HK-2 (cell line): Measurements from ENCODE around the gene DHX16.
A peak's percentile ranks its signal among the peaks of the same experiment; 100 is the strongest.

ENCODE experiments used
- DNase-seq: peaks from one replicate; pipeline ENCODE4 v3.0.0-alpha.2; 2018; ENCODE audit not compliant: unreplicated experiment

DHX16 gene

DNA sequence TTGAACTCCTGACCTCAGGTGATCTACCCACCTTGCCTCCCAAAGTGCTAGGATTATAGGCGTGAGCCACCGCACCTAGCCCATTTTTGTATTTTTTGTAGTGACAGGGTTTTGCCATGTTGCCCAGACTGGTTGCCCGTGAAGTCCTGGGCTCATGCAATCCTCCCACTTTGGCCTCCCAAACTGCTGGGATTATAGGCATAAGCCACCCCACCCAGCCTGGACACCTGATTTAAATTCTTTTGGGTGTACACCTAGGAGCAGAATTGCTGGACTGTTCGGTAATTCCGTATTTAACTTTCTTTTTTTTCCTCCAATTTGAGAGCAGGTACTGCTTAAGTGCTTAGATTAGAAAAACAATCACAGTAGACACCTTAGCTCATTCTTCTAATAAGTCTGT is 23.6 kb upstream of the DHX16 start:
- DNase-seq, result no peak

DNA sequence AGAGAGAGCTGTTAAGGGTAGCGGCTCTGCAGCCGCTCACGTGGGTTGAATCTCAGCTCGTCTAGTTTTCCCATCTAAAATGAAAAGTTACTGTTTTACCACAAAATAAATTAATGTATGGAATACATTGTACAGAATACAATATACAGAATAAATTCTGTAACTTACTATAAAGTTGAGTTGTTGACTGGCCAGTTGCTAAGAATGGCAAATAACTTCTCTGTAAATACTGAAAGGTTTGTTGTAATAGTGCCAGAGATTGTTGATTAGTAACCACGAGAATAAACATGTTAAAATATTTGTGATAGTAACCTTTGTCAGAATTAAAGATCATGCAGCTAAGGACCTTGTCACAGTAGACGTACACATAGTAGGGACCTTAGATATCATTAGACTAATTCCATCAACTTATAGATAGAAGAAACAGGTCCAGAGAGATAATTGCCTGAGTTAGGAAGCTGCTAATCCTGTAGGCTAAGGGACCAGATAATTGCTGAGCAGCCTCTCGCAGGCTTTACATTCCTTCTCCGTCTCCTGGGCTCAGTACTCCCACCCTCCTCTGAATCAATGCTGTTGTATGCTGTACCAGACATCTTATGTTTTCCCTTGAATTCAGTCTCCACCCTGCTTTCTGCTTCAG is 18.5 kb upstream of the DHX16 start:
- no peak for DNase-seq

DNA sequence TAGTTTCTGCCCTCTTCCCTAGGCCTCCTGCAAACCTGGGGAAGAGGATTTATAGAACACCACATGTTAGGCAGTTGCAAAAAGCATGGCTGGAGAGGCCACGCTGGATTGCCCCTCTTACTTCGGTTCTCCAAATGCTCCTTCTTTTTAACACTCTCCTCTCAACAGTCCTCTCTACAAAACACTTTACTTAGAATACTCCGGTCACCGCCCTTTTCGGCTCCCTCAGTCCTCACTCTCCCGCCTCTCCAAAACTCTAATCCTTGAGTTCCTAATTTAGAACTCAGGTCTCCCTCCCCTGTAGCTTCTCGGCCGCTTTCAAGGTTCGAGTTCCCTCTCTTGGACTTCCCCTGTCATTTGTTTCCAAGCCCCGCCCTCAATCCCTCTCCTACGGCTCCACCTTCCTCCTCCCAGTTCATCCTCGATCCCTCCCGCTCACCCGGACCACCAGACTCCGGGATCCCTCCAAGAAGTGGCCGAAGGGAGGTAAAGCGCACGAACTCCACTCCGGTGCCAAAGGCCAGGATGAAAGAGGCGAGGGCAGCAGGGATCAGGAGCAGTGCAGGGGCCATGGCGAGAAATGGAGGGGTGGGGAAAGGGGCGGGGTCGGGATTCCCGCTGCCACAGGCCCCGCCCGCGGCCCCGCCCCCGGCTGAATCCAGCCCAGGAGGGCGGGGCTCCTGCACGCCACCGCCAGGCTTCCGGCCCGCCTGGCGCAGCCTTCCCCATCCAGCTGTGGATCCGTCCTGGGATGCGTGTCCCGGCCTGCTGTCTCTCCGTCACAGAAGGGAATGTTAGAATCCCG is 17.8 kb upstream of the DHX16 start, which contains the start of gene NRM:
TSS of gene NRM (minus strand) at position 582 of the 805 bp plus-strand sequence. CDS start at position 572, 10 bp downstream.
- peak; percentile 85 for DNase-seq

DNA sequence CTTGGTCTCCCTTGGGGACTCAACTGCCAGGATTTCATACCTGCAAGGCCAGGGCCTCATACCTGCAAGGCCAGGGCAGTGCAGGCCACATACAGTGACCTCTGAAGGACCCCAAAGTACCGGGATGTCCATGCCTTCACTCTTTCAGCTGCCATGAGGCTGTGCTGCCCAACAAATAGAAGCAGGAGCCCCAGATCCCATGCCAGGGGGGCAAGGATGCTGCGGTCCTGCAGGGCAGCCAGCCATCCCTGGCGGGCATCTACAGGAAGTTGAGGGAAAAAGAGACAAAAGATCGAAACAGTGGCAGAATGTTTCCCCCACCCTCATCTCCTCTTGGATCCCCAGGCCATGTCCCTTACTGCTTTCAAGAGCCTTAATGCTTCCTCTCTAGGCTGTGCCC is 17.2 kb upstream of the DHX16 start:
- DNase-seq, result no peak

DNA sequence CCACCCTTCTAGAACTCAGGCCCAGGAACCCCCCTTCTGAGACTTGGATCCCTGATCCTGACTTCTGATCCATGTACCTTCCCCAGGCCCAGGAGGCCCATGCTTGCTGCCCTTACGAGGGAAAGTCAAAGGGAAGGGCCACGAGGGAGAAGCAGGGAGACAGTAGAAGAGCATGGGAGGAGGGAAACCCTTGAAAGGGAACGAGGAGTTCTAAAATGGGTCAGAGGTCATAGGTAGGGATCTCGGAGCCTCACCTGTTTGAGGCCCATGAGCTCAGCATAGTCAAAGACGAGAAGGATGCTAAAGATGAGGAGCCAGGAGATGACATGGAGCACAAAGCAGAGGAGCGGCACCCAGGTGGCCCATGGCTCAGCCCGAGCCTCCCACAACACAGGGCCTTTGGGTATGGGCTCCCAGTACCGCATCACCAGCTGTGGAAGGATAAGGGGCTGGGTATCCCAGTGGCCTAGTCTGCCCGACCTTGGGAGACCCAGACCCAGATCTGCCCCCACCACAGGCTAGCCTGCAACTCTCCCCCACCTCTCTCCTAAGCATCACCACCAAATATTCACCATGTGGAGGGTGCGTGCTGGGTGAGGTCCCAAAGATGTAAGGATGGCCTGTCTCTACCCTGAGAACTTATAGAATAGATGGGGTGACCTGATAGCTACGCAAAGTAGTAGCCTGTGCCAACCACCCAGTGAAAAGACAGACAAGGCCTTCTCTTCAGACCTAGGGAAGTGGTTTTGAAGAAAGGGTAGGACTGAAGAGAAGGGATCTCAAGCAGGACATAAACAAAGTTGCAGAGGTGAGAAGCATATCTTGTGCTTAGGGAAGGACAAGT is 16.4 kb upstream of the DHX16 start:
- no peak for DNase-seq

DNA sequence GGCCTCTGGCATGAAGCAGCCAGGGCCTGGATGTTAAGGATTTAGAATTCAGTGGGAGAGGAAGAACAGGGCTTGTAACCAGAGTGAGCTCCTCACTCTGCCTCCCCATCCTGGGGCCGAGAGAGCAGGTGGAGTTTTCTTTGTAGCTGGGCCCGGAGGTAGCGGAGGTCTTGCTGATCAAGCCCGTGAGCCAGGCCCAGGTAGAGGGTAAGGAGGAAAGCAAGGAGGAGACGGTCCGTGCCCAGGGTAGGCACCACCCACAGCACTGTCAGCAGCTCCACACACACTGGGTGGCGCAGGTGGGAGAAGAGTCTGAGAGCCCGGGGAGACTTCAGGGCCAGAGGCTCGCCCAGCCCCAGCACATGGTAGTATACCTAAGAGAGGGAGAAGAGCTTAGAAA is 15.8 kb upstream of the DHX16 start:
- DNase-seq, result no peak

DNA sequence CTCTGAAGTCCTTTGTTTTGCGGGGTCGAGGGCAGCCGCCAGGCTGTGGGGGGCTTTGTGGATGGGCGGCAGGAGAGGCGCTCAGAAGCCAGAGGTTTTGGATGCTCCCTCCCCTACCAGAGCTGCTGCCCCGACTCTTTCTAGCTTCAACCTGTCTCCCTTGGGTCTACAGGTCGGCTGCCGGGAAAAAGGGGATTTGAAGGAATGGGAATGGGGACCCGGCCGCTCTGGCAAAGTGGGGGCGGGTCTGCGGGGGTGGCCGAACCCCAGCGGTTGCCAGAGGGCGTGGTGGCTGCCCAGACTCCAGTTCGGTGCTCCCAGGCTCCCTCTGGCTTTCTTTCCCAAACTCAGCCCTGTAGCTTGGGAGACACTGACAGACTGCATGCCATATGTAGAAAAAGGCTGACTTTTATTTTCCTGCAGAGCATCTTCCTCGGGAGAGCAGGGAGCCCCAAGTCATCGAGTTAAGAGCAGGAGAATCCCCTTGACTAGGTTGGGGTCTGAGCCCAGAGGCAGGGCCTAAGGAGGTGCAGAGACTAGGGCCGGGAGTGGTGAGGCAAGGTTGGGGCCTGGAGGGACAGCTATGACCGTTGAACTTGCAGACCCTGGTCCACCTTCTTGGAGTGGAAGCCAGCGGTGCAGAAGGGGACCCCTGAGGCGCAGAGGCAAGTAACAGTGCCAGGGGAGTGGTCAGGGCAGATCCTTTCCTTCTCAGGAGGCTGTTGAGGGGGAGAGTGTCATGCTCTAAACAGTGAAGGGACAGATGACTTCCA is 15.0 kb upstream of the DHX16 start:
- DNase-seq, result no peak

DNA sequence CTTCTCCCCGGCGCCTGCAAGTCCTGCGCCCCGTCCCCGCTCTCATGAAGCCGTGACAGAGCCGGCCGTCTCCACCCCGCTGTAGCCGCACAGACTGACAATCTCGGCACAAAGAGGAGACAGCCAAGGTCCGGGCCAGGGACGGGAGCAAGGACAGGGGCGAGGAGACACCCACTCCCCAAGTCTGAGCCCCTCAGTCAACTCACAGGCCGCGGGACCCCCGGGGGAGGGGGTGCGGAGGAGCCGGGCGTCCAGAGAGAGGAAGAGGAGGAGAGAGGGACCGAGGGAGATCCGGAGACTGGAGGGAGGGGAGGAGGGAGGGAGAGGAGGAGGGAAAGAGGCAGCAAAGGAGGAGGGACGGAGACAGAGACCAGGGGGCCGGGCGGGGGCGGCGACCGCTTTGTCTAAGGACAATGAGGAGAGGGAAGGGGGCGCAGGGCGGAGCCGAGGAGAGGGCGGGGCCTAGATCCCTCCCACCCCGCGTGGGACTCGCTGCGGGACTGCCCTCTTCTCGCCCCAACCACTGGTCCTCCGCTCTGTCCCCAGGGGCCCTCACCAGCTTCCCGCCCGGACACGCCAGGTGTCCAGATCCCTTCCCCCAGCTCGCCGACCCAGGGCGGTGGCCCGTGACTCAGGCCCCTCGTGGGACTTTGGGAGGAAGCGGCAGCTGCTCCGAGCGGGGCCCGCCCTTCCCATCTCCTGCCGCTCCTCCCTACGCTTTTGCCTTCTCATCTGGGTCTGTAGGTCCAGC is 14.3 kb upstream of the DHX16 start:
- peak; percentile 99 for DNase-seq

DNA sequence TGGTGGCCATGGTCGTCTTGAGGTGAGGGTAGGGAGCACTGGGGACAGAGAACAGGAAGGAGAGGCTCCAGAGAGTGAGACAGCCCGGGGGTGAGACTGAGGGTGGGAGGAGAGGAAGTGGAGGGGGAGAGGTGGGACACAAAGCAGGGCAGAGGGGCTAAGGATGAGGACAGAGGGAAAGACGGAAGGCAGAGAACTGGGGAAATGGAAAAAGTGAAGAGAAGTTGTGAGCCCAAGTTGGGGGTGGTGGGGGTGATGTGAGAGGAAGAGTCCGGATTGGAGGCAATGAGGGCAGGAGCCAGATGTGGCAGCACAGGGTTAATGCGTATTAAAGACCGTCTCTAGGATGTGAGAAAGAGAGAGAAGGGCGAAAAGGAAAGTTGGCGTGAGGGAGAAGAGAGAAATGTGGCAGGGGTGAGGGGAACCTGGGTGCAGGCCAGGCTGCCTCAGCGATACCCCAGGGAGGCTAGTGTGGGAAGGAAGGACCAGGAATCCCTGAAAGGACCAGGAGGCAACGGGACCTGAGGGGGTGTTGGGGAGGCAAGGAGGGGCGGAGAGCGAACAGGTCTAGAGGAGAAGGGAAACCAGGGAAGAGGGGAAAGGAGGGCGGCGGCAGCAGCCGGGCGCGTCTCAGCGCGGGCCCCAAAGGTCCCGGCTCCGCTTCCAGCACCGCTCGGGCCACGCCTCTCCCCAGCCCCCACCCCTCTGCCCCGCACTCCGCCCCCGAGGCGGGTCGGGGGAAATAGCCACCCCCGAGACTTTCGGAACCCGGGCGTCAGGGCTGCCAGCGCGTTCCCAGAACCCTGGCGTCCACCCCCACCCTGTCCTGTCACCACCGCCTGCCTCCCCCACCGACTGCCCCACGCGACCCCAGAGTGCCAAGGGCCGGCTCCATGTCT is 13.5 kb upstream of the DHX16 start, which contains the start of gene PPP1R18:
TSS of gene PPP1R18 (minus strand) at position 637 of the 899 bp plus-strand sequence. CDS start at position 10, 627 bp downstream.
- DNase-seq, result peak; percentile 79

DNA sequence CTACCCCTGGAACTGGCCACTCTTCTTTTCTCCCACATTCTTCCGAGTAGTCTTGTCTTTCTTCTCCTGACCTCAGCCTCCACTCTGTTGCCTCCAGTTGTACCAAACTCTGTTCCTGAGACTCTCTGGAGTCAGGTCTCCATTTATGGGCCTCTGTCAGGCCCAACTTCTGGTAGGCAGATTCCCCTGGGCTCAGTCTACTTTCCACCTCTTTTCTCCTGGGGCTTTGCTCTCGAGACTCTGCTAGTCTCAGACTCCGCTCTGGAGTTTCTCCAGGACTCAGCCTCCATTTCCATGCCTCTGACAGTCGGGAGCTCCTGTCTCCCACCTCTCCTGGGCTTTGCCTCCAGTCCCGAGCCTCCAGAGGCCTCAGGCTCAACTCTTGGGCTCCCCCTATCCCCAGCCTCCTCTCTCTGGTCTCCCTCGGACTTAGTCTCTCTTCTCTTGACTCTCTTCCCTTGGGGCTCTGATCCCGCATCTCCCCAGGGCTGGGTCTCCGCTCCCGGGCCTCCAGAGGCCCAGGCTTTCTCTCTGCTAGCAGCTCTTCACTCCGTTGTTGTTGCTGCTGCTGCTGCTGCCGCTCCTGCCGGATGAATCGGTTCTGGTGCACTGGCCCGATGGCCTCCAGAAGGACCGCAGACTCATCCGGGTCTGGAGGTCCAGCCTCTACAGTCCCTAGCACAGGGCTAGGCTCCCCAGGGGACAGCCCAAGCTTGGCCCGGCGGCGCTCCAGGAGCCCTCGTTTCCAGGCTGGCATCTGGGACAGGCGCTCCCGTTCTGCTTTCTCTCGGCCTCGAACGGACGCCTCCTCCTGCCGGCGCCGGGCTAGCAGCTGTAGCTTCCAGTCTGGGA is 12.6 kb upstream of the DHX16 start:
- DNase-seq, result peak; percentile 42

DNA sequence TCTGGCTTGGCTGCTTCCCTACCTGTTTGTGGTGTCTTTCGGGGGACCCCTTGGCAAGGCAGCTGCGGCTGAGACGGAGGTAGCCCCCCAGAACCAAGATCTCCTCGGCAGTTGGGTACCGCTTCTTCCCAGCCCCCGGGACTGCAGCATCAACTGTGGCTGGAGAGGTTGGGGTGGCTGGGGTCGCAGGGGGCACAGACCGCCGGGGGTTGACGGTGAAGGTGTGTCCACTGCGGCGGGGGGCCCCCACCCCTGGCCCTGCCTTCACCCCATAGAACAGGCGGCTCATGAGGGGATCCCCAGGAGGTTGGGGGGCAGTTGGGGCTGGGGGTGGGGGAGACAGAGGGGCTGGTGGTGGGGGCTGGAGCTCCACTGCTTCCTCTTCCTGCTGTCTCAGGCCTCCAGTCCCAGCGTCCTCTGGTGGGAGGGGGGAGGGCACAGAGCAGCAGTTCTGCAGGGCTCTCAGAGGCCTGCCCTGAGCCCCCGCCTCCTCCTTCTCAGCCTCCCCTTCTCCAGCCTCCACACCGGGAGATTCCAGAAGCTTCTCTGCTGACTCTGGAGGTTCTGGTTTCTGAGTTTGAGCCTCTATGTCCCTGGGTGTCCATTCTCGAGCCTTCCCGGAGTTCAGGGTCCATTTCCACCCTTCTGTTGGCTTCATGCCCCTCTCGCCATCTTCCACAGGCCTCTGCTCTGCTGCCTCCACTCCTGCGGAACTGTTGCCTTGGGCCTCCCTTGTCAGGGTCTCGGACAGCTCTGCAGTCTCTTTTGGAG is 11.8 kb upstream of the DHX16 start:
- DNase-seq, result peak; percentile 58

DNA sequence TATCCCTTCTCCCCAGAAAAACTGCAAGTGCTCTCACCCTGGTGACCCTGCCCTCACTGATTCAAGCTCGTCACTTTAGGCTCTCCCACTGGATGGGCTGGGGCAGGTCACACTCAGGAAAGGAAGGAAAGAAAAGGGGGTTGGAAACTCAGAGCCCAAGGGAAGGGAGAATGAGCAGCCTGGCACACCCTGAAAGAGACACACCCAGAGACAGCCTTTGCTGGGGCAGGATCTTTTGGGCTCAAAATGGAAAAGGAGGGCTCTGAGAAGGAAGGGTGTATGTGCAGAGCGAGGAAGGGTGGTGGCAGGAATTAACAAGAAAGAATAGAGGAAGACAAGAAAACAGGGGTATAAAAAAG is 11.2 kb upstream of the DHX16 start:
- no peak for DNase-seq

DNA sequence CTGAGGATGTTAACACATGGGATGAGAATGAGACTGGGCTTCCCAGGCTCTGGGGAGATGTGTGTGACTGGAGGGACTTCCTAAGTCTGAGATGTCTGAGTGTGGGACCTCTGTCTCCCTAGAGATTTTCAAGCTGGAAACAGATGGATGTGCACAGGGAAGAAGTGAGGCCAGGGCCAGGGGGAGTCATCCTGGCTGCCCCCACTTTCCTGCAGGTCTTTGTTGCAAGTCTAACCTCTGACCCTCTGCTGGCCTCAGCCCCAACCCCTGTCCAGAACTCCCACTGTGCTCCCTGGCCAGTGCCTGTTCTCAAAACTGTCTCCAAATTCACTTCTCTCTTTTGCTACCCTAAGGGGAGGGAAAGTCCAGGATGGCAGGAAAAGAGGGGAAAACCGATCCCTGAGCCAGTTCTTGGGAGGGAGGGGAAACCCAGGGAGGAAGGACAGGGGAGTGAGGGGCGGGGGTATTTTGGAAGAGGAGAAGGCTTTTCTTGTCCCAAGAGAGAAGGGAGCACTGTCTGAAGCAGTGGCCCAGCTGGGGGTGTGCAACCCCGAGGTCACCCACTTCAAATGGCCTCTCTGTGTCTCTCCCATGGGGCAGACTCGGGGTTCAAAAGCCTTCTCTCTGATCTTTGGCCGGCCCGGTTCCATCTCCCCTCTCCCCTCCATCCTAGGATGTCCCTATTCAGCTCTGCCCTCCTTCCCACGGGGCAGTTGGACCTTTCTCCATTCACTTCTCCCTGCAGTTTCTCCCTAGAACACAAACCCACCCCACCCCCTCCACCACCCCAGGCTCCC is 10.6 kb upstream of the DHX16 start:
- DNase-seq, result no peak

DNA sequence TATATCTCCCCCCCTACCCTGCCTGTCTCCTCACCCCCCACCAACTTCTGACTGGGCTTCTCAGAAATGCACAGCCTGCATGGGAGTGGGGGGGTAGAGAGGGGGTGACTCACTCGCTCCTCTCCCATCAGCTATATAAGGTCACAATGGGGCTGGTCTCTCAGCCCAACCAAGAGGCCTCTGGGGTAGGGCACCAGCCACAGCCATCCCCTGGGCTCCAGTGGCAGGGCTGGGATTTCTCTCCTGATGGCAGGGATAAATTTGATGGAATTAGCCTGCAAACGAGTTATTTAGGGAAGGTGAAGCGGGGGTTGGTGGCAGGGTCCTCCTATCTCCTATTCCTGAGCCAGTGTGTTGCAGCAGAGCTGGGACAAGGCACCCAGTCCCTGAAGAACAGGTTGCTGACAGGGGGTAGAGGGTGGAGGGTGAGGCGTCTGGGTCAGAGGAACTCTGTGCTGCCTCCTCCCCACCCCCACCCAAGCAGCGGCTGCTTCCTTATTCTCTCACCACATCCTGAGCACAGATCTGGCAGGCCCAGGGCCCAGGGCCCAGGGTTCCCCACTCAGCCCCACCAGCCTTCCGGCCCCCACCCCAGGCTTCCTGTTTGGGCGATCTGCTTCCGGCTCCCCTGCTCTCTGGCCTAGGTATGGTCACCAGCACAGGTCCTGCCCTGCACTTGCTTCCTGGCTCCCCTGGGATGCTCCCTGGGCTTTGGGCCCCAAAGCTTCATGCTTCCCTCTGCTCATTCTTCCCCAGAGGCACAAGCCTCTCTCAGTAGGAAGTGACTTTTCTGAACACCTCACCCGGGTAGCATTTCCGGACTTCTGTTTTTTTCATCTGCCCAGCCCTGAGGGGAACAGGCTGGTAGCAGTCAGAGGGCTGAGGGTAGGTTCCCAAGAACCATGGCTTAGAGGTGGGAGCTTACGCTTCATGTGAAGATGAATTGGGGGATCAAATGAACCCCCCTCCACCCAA is 9.6 kb upstream of the DHX16 start:
- DNase-seq, result peak; percentile 82

DNA sequence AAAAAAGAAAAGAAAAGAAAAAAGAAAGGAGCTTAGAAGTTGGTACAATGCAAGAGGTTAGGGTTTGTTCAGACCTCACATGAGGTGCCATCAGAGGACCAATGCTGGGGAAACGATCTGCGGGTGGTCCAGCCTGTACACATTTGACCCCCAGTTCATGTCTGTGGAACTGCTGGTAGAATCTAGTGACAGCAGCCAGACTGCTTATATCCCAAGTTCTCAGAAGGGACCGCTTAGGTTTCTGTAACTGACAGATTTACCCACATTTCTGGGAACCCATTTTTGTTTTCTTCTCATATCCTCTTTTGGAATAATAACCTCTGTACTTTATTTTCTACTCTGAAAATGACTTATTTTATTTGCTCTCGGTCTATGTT is 8.9 kb upstream of the DHX16 start:
- no peak for DNase-seq
